SU-DHL-6 (cell line): ENCODE results near the gene NCAPH2.

ENCODE experiments used
- H2AFZ ChIP-seq: fragments of 200-600 bp; sonication (generic); 2 replicates; pipeline ENCODE4 v1.6.1; 2014; ENCODE audit warnings: low read depth, mild to moderate bottlenecking, moderate library complexity, mixed read lengths, antibody characterized with exemption, low read length; ENCODE audit not compliant: severe bottlenecking
- H3F3A ChIP-seq: fragments of 200-600 bp; shearing (Covaris generic); 2 replicates; pipeline ENCODE4 v1.6.0; 2016; ENCODE audit warnings: antibody characterized with exemption, mild to moderate bottlenecking; ENCODE audit not compliant: insufficient read depth
- H3K27ac ChIP-seq: fragments of 200-600 bp; sonication (generic); 2 replicates; pipeline ENCODE4 v1.5.1; 2016; ENCODE audit warnings: low read depth, mild to moderate bottlenecking, low read length, moderate library complexity, mixed read lengths
- H3K27me3 ChIP-seq: fragments of 200-600 bp; sonication (generic), shearing (Covaris generic); 2 replicates; pipeline ENCODE4 v1.6.0; 2014; ENCODE audit warnings: mild to moderate bottlenecking, low read length
- H3K36me3 ChIP-seq: fragments of 200-600 bp; sonication (generic); 2 replicates; pipeline ENCODE4 v1.6.1; 2014; ENCODE audit warnings: mild to moderate bottlenecking, low read length, mixed read lengths
- H3K4me2 ChIP-seq: fragments of 300-600, 200-600 bp; shearing (Covaris generic), sonication (generic); 2 replicates; pipeline ENCODE4 v1.6.0; 2014; ENCODE audit warnings: low read length, low read depth, mild to moderate bottlenecking; ENCODE audit not compliant: poor library complexity, severe bottlenecking
- H3K4me3 ChIP-seq: fragments of 200-600 bp; sonication (generic); 2 replicates; pipeline ENCODE4 v1.5.1; 2014; ENCODE audit warnings: antibody characterized with exemption, low read length, mild to moderate bottlenecking, mixed read lengths; ENCODE audit not compliant: insufficient read depth, poor library complexity, severe bottlenecking
- H3K79me2 ChIP-seq: fragments of 200-600 bp; sonication (generic); 2 replicates; pipeline ENCODE4 v1.6.1; 2014; ENCODE audit warnings: mild to moderate bottlenecking, low read length, moderate library complexity; ENCODE audit not compliant: insufficient read depth
- H3K9ac ChIP-seq: fragments of 200-600 bp; sonication (generic); 2 replicates; pipeline ENCODE4 v1.7.0; 2014; ENCODE audit warnings: mild to moderate bottlenecking, low read length
- H3K9me2 ChIP-seq: fragments of 200-600 bp; sonication (generic); replicated peaks from 2 replicates; pipeline ENCODE4 v1.6.1; 2014; ENCODE audit warnings: low read length; ENCODE audit not compliant: insufficient read depth
- H3K9me3 ChIP-seq: fragments of 200-600 bp; sonication (generic); 2 replicates; pipeline ENCODE4 v1.6.1; 2014; ENCODE audit warnings: low read length, mixed read lengths; ENCODE audit not compliant: insufficient read depth
- H4K20me1 ChIP-seq: fragments of 200-600 bp; sonication (generic); 2 replicates; pipeline ENCODE4 v1.6.1; 2014; ENCODE audit warnings: low read depth, mild to moderate bottlenecking, antibody characterized with exemption, low read length, moderate library complexity, mixed read lengths
- EZH2phosphoT487 ChIP-seq: fragments of 200-600 bp; sonication (generic), shearing (Covaris generic); conservative IDR thresholded peaks from 2 replicates; pipeline ENCODE4 v1.6.1; 2018; ENCODE audit warnings: mild to moderate bottlenecking, antibody characterized with exemption, low read length, moderate library complexity, mixed read lengths
- TF ChIP-seq, protein P1 (sequence below): fragments of 200-600 bp; sonication (generic); IDR thresholded peaks from one replicate; pipeline ENCODE4 v1.5.1; 2017; ENCODE audit warnings: antibody characterized with exemption, mild to moderate bottlenecking, low read length, moderate library complexity; ENCODE audit not compliant: insufficient read depth, poor library complexity, severe bottlenecking

NCAPH2 gene

DNA sequence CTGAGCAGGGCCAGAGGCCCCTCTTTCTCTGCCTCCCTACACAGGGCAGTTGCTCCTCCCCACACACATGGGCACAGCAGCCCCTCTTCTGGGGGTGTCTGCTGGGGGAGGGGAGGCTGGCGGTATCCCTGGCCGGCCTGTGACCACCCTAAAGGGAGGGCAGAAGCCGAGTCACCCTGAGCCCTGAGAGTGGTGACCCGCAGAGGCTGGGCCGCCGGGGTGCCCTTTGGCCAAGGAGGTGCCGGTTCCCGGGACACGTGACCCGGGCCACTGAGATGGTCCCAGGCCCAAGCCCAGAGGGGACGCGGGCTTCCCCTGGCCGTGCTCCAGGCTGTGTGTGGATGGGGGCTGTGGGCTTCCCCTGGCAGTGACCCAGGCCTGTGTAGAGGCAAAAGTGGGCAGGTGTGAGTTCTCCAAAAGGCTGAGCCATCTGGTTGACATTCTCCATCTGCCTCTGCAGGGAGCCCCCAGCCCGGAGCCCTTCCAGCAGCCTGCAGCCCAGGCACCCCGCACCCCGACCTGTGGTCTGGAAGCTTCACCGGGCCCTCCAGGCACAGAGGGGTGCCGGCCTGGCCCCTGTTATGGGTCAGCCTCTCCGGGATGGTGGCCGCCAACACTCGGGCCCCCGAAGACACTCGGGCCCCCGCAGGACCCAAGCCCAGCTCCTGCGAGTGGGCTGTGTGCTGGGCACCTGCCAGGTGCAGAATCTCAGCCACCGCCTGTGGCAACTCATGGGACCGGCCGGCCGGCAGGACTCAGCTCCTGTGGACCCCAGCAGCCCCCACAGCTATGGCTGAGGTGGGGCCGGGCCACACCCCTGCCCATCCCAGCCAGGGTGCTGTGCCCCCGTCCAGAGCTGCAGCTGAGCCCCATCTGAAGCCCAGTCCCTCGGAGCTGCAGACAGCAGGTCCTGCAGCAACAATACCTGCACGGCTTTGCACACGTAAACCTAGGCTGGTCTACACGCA, 25.6 kb upstream of the NCAPH2 start:
- Histone ChIP-seq H3K4me3 (peak overlapping the region; percentile 49), H3K9me2 (no peaks in the 10 kb centered on the region), H3K79me2 (no peaks in the 10 kb centered on the region), H3K4me2 (peak overlapping the region; percentile 56), H3K27me3 (no peaks in the 10 kb centered on the region), H2AFZ (no peak overlapping the region), H3K27ac (no peak overlapping the region), H3F3A (peaks cover 11% of the 10 kb centered on the region; the same call in 1 of the 2 replicates), H4K20me1 (no peaks in the 10 kb centered on the region), H3K9me3 (no peaks in the 10 kb centered on the region), H3K36me3 (no peaks in the 10 kb centered on the region), H3K9ac (peak overlapping the region; percentile 60)
- no peak for TF ChIP-seq EZH2phosphoT487
- TF ChIP-seq, protein P1, sequence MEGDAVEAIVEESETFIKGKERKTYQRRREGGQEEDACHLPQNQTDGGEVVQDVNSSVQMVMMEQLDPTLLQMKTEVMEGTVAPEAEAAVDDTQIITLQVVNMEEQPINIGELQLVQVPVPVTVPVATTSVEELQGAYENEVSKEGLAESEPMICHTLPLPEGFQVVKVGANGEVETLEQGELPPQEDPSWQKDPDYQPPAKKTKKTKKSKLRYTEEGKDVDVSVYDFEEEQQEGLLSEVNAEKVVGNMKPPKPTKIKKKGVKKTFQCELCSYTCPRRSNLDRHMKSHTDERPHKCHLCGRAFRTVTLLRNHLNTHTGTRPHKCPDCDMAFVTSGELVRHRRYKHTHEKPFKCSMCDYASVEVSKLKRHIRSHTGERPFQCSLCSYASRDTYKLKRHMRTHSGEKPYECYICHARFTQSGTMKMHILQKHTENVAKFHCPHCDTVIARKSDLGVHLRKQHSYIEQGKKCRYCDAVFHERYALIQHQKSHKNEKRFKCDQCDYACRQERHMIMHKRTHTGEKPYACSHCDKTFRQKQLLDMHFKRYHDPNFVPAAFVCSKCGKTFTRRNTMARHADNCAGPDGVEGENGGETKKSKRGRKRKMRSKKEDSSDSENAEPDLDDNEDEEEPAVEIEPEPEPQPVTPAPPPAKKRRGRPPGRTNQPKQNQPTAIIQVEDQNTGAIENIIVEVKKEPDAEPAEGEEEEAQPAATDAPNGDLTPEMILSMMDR, result no peak

DNA sequence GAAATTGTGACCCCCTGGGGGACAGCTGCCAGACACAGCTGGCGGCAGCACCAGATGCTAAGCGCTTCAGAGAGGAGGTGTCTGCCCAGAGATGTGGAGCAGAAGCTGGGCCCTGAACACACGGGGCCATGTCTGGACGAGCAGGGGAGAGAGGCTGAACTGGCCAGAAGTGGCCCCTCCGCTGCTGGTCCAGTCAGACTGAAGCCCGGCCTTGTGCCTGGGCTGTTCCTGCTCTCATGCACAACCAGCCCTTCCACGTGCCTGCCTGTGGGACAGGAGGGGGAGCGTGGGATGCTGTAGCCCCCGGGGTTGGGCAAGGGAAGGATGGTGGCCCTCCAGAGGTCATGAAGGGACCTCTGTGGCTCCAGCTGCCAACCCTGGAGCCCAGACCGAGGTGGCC, 24.9 kb upstream of the NCAPH2 start:
- H3K27ac ChIP-seq, result no peak overlapping the region
- no peak overlapping the region for H3K9ac ChIP-seq
- H3K4me2 ChIP-seq, result no peak overlapping the region

DNA sequence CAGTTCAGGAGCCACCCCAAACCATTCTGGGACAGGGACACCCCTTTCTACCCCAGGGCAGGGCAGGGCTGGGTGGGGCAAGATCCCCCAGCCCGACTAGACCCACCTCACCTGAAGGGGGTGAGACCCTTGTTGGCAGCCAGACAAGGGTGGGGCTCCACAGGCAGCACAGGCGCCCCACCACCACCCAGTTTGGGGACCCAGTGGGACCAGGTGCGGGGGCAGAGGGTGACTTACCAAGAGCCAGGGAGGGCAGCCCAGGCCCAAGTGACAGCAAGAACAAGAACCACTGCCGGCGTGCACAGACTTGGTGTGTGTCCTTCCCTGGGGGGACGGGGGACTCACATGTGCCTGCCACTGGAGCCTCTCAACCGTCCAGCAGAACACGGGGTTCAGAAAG, 24.5 kb upstream of the NCAPH2 start:
- peak overlapping the region; percentile 29 for H3K4me2 ChIP-seq
- H3K79me2 ChIP-seq, result no peaks in the 10 kb centered on the region
- H2AFZ ChIP-seq, result no peak overlapping the region
- H3K9me2 ChIP-seq, result no peaks in the 10 kb centered on the region
- no peaks in the 10 kb centered on the region for H3K9me3 ChIP-seq
- H3K27ac ChIP-seq, result no peak overlapping the region
- H3K9ac ChIP-seq, result no peak overlapping the region
- no peaks in the 10 kb centered on the region for H3K27me3 ChIP-seq
- no peak overlapping the region for H3K4me3 ChIP-seq
- no peaks in the 10 kb centered on the region for H4K20me1 ChIP-seq
- H3K36me3 ChIP-seq, result no peaks in the 10 kb centered on the region
- H3F3A ChIP-seq, result peaks cover 11% of the 10 kb centered on the region; the same call in 1 of the 2 replicates
- TF ChIP-seq, protein P1, result no peak
- TF ChIP-seq EZH2phosphoT487, result no peak

More for the DNA sequence above, 24.9 kb upstream of the NCAPH2 start:
- TF ChIP-seq, protein P1, result no peak
- no peak for TF ChIP-seq EZH2phosphoT487
- H3K9me2 ChIP-seq, result no peaks in the 10 kb centered on the region
- H3K9me3 ChIP-seq, result no peaks in the 10 kb centered on the region
- no peaks in the 10 kb centered on the region for H4K20me1 ChIP-seq
- H3K27me3 ChIP-seq, result no peaks in the 10 kb centered on the region
- no peaks in the 10 kb centered on the region for H3K36me3 ChIP-seq
- no peak overlapping the region for H3K4me3 ChIP-seq
- no peak overlapping the region for H2AFZ ChIP-seq
- H3K79me2 ChIP-seq, result no peaks in the 10 kb centered on the region
- H3F3A ChIP-seq, result peaks cover 11% of the 10 kb centered on the region; the same call in 1 of the 2 replicates
